Dendritic cell treated with granulocyte-macrophage colony-stimulating factor and Interleukin-4, amounts not matched to agents 40 ng/mL and 50 ng/mL, for 4 days (primary cell): ENCODE results near the gene BAZ2B.

Source experiments
- H3K27ac Mint-ChIP-seq: one replicate; pipeline ENCODE4 v1.8.0; 2022; ENCODE audit warnings: mild to moderate bottlenecking, mixed read lengths
- H3K27me3 Mint-ChIP-seq: one replicate; pipeline ENCODE4 v1.8.0; 2022; ENCODE audit warnings: mild to moderate bottlenecking, mixed read lengths
- H3K36me3 Mint-ChIP-seq: one replicate; pipeline ENCODE4 v1.8.0; 2022; ENCODE audit warnings: low read depth, mixed read lengths
- H3K4me1 Mint-ChIP-seq: one replicate; pipeline ENCODE4 v1.8.0; 2022; ENCODE audit warnings: low read depth, mixed read lengths
- H3K4me3 Mint-ChIP-seq: one replicate; pipeline ENCODE4 v1.8.0; 2022; ENCODE audit warnings: mild to moderate bottlenecking, moderate library complexity, mixed read lengths
- H3K9me3 Mint-ChIP-seq: one replicate; pipeline ENCODE4 v1.8.0; 2022; ENCODE audit warnings: mixed read lengths
- intact Hi-C: fragments of 100-400 bp; cut with micrococcal nuclease; formaldehyde crosslinking; loops from one replicate; pipeline ENCODE4 v1.15.0; 2022

The BAZ2B gene

DNA sequence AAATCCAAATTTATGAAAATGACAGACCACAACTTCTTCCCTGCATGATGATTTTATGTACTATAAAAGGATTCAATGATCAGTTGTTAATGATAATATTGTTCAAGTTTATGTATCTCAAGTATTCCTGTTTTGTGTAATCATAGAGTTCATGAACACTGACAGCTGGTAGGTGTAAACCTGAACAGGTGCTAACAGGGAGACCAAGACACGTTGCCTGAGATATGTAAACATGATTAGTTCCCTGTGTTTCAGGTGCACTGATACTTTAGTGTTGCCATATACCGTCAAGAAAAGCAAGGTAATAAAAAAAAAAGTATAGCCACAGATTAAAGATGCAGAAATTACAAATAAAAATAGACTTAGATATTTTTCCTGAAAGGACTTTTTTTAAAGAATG, 131.8 kb downstream of the BAZ2B start:
- Mint-ChIP-seq H3K27ac (no peak overlapping the region), H3K9me3 (no peaks in the 10 kb centered on the region), H3K36me3 (peaks cover 7% of the 10 kb centered on the region), H3K4me3 (no peak overlapping the region), H3K27me3 (no peaks in the 10 kb centered on the region), H3K4me1 (no peaks in the 10 kb centered on the region)
- intact Hi-C loops: no loop called here

GRCh38 chr2:159476329-159476728, 140.0 kb downstream of the BAZ2B start:
- Mint-ChIP-seq H3K4me3 (no peak overlapping the region), H3K27ac (no peak overlapping the region), H3K4me1 (peaks cover 15% of the 10 kb centered on the region), H3K36me3 (peaks cover 53% of the 10 kb centered on the region), H3K9me3 (peaks cover 14% of the 10 kb centered on the region), H3K27me3 (no peaks in the 10 kb centered on the region)
- intact Hi-C loops: no loop called here

DNA sequence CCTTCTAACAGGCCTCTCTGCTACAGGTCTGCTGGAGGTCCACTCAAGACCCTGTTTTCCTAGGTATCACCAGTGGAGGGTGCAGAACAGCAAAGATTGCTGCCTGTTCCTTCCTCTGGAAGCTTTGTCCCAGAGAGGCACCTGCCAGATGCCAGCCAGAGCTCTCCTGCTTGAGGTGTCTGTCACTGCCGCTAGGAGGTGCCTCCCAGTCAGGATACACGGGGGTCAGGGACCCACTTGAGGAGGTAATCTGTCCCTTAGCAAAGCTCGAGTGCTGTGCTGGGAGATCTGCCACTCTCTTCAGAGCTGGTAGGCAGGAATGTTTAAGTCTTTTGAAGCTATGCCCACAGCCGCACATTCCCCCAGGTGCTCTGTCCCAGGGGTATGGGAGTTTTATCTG, 140.6 kb downstream of the BAZ2B start:
- peaks cover 58% of the 10 kb centered on the region for H3K36me3 Mint-ChIP-seq
- no peak overlapping the region for H3K27ac Mint-ChIP-seq
- no peaks in the 10 kb centered on the region for H3K27me3 Mint-ChIP-seq
- H3K4me3 Mint-ChIP-seq: no peak overlapping the region
- intact Hi-C loops: no loop called here
- H3K9me3 Mint-ChIP-seq: peaks cover 14% of the 10 kb centered on the region
- peaks cover 15% of the 10 kb centered on the region for H3K4me1 Mint-ChIP-seq

DNA sequence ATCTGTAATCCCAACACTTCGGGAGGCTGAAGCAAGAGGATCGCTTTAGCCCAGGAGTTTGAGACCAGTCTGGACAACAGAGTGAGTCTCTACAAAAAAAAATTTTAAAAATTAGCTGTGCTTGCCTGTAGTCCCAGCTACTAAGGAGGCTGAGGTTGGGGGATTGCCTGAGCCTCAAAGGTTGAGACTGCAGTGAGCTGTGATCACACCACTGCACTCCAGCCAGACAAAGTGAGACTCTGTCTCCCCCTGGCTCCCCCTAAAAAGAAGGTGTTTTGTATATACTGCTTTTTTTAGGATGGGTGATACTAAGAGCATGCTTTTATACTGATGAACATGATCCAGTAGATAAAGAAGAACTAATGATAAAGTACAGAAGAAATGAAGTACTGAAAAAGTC, 145.0 kb downstream of the BAZ2B start:
- intact Hi-C loops: no loop called here
- Mint-ChIP-seq H3K4me1 (peaks cover 21% of the 10 kb centered on the region), H3K9me3 (peaks cover 14% of the 10 kb centered on the region), H3K4me3 (no peak overlapping the region), H3K27ac (peak overlapping the region; percentile 7), H3K36me3 (peaks cover 79% of the 10 kb centered on the region), H3K27me3 (no peaks in the 10 kb centered on the region)

DNA sequence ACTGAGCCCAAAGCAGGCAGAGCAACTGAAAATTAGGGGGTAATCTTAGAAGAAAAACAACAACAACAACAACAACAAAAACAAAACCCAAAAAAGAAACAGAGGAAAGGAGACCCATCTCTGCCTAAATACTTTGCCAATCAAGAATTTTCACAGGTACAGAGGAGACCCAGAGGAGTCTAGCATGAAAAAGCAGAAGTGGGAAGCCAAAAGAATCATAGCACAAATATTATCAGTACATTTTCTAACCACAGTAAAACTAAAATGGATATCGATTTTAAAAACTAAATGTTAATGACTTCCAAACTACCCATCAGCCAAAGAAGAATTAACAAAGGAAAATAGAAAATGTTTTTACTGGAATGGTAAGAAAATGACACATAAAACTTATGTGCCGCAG, 148.1 kb downstream of the BAZ2B start:
- Mint-ChIP-seq H3K27ac (no peak overlapping the region), H3K4me1 (peaks cover 16% of the 10 kb centered on the region), H3K27me3 (no peaks in the 10 kb centered on the region), H3K4me3 (no peak overlapping the region), H3K9me3 (no peaks in the 10 kb centered on the region), H3K36me3 (peaks cover 63% of the 10 kb centered on the region)
- intact Hi-C loops: no loop called here

DNA sequence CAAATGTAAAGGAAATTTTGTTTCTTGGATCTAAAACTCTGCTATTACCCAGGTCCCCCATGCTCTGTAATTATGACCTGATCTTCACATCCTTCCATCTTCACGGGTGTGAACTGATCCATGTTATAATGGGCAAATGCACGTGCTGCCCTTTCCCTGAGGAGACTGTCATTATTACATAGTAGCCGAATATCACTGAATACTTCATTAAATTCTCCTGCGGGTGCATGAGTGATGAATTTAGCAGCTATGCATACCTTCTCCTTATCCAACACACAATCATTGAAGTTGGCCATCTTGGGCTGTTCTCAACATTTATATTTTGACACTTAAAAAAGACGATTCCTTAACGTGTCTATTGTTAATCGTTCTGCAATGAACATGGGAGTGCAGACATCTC, 153.4 kb downstream of the BAZ2B start:
- H3K4me3 Mint-ChIP-seq: no peak overlapping the region
- intact Hi-C loops: no loop called here
- H3K4me1 Mint-ChIP-seq: peaks cover 12% of the 10 kb centered on the region
- no peaks in the 10 kb centered on the region for H3K9me3 Mint-ChIP-seq
- H3K27ac Mint-ChIP-seq: no peak overlapping the region
- H3K36me3 Mint-ChIP-seq: peaks cover 44% of the 10 kb centered on the region
- no peaks in the 10 kb centered on the region for H3K27me3 Mint-ChIP-seq

DNA sequence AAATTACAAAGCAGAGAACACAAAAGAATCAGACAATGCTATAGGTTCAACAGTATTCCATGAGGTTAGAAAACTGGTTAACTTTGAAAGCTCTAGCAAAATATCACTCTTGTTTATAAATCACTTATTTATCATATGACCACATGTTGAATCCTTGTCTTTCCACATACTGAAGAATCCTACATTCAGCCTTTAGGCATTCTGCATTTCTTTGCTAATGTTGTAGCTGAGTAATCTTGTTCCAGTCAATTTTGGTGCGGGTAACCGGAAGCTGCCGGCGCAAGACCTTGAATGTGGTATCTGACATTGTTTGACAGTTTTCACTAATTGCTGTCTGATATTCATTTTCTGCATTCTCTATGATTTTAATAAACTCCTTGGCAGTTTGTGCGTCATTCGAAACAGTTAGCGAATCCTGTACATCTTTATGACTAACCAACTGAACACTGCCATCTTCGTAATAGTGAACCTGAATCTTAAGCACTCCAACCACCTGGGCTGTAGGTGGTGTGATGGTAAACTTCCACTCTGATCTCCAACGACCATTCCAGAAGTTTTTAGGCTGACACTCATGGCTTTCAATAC, 154.1 kb downstream of the BAZ2B start:
- Mint-ChIP-seq H3K4me1 (peaks cover 16% of the 10 kb centered on the region), H3K27me3 (no peaks in the 10 kb centered on the region), H3K27ac (no peak overlapping the region), H3K4me3 (no peak overlapping the region), H3K9me3 (no peaks in the 10 kb centered on the region), H3K36me3 (peaks cover 37% of the 10 kb centered on the region)
- intact Hi-C loops: no loop called here

GRCh38 chr2:159461076-159461475, 155.3 kb downstream of the BAZ2B start:
- Mint-ChIP-seq H3K27ac (no peak overlapping the region), H3K9me3 (no peaks in the 10 kb centered on the region), H3K4me1 (peaks cover 16% of the 10 kb centered on the region), H3K36me3 (peaks cover 30% of the 10 kb centered on the region), H3K4me3 (no peak overlapping the region), H3K27me3 (no peaks in the 10 kb centered on the region)
- intact Hi-C loops: no loop called here

DNA sequence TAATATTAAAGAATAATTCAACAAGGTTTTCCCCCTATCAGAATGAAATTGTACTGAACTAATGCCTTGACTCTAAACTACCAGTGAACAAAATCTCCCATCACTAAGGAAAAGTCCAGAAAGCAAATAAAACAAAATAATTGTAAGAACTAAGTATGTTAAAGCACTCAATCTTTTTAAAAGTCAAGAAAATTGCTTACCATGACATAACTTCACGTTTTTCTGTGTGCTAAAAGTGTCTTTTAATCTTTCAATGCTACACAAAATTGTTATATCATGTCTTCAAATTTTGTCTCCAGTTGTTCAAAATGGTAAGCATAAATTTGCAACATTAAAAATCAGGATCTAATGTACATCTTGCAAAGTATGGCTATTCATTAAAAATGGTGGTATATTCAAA, 156.1 kb downstream of the BAZ2B start:
- Mint-ChIP-seq H3K27ac (no peak overlapping the region), H3K27me3 (no peaks in the 10 kb centered on the region), H3K4me3 (no peak overlapping the region), H3K9me3 (no peaks in the 10 kb centered on the region), H3K4me1 (peaks cover 16% of the 10 kb centered on the region), H3K36me3 (peaks cover 28% of the 10 kb centered on the region)
- intact Hi-C loops: no loop called here

- intact Hi-C loops: no loop called here
- Mint-ChIP-seq H3K36me3 (peaks cover 22% of the 10 kb centered on the region), H3K4me3 (no peak overlapping the region), H3K27me3 (no peaks in the 10 kb centered on the region), H3K9me3 (no peaks in the 10 kb centered on the region), H3K4me1 (peaks cover 16% of the 10 kb centered on the region), H3K27ac (no peak overlapping the region)
Measured at GRCh38 chr2:159459279-159459678, 157.1 kb downstream of the BAZ2B start.

DNA sequence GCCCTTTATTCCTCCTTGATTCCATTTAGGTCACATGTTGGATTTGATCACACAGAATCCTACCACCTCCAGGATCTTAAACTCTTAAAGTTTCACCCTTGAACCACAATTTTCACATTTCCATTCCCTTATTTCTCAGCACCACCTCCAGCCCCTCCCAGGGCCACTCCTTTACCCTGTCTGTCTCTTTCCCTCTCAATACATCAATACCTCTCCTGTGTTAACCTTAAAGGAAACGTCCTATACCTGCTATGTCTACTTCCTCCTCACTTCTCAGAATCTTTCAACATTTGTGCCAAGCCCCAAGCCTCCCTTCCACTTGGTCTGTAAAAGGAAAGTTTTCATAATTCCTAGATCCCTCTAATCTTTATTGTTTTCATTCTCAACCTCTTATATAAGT, 158.8 kb downstream of the BAZ2B start:
- Mint-ChIP-seq H3K9me3 (no peaks in the 10 kb centered on the region), H3K4me1 (peaks cover 16% of the 10 kb centered on the region), H3K27ac (peak overlapping the region; percentile 30), H3K36me3 (peaks cover 19% of the 10 kb centered on the region), H3K27me3 (no peaks in the 10 kb centered on the region), H3K4me3 (no peak overlapping the region)
- intact Hi-C loops: no loop called here

DNA sequence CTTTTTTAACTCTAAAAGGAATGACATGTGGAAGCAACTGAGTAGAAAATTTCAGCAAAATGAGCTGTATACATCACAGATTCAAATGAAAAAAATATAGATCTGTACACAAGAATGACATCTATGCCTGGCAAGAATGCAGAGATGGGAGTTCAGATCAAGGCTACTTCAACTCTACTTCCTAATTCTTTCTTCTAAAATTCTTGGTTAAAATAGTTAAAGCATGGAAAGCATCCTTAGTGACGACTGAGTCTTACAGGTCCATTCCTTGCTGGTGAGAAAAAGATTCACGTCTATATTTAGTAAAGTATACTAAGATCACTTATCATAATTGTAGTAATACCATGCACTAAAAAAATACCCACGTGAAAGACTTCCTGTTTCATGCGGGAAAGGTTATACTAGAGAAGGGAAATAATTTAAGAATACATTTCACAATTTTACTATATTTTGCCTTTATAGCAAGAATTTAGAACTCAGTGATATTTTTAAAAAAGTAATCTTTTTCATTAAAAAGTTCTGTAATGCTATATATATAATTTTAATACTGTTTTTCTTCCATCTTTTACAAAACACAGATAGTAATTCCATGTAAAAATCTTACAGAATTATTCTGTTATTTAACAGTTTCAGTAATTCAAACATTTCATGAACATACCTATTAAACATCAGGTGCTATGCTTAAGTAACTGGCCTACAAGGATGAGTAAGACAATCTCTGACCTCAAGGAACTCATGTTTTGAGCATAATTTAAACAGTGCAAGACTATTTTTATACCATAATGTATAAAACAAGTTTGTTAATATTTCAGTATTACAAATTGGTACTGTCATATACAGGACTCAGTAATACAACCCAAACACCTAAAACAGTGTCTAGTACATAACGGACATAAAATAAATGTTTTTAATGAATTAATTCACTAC, 159.6 kb downstream of the BAZ2B start:
- Mint-ChIP-seq H3K9me3 (no peaks in the 10 kb centered on the region), H3K36me3 (peaks cover 16% of the 10 kb centered on the region), H3K27me3 (no peaks in the 10 kb centered on the region), H3K4me1 (peaks cover 16% of the 10 kb centered on the region), H3K27ac (no peak overlapping the region), H3K4me3 (no peak overlapping the region)
- intact Hi-C loops: no loop called here

GRCh38 chr2:159455330-159455918, 160.9 kb downstream of the BAZ2B start:
- H3K9me3 Mint-ChIP-seq: no peaks in the 10 kb centered on the region
- H3K27ac Mint-ChIP-seq: no peak overlapping the region
- peaks cover 10% of the 10 kb centered on the region for H3K36me3 Mint-ChIP-seq
- H3K4me3 Mint-ChIP-seq: no peak overlapping the region
- H3K27me3 Mint-ChIP-seq: no peaks in the 10 kb centered on the region
- peaks cover 16% of the 10 kb centered on the region for H3K4me1 Mint-ChIP-seq
- intact Hi-C loops: no loop called here

- intact Hi-C loops: no loop called here
- Mint-ChIP-seq H3K27me3 (no peaks in the 10 kb centered on the region), H3K27ac (no peak overlapping the region), H3K4me3 (no peak overlapping the region), H3K36me3 (peaks cover 16% of the 10 kb centered on the region), H3K9me3 (no peaks in the 10 kb centered on the region), H3K4me1 (peaks cover 16% of the 10 kb centered on the region)
Measured at GRCh38 chr2:159454185-159454584, 162.2 kb downstream of the BAZ2B start.
